ENCODE measurements around the gene ASTN2. TPM values are rescaled to one million over a fixed set of nuclear protein-coding genes. Genes with fewer than 3 reads are reported as not detected.
A peak's percentile ranks its signal among the peaks of the same experiment; 100 is the strongest.

ASTN2 gene
- polyA plus RNA-seq, 3 donors: 15.1 to 17.1 (median 15.6) TPM

DNA sequence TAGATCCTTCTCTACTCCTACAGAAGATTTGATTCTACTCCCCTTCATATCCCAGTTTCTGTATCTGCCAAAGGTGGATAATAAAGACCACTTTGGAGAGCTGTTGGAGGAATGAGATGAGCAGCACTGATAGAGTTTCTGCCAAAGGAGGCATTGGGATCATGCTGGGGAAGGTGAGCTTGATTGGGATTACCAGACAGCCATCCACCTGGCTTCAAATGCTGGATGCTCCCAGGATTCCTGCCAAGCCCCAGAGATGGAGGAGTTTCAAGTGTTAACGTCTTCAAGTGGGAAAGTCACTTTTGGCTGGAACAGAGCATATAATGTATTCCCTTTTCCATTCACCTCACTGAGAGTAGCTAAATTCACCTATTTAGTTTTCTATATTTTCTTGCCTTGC, 379.3 kb downstream of the ASTN2 start:
- no peak for DNase-seq (ENCODE audit: low read depth in 3 of 3, low spot score in 2 of 3)

DNA sequence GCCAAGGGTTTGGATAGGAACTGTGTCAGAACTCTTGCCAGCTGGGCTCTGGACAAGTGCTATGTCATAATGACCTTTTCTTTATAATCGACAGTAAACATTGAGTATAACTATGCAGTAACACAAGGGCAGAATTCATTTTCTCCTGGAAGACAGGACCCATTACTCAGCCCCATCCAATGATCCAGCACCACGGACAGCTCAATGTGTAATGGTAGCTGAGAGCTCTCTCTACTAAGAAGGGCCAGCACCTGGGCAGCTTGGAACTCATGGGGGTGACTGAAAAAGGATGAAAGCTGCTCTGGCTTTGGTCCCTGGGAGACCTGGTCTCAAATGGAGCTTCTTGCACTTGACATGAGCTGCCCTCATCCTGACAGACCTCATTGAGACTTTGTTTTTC, 380.0 kb downstream of the ASTN2 start:
- peak in 1 of 3 donors; percentile 16 for DNase-seq (ENCODE audit: low read depth in 3 of 3, low spot score in 2 of 3)

DNA sequence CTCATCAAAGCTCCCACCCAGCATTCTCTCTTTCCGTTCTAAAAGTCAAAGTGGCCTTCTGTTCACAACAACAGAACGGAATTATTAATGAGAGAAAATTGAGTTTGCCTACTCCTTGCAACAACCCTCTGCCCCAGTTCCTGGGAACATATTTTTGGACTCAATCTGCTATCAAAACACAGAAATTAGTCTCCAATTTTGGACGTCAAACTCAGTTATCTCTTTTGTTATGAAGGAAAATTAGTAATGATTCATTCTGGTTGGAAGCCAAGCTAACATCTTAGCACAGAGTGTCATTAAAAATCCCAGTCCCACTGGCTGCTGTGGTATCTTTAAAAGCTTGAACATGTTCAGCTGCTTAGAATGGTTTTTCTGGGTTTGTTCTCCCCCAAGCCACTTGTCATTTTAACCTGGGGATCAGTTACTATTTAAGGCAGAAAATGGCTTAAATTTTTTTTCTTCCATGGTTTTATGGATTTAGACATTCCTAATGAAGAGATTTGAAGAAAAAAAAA, 384.5 kb downstream of the ASTN2 start:
- no peak for DNase-seq (ENCODE audit: low read depth in 3 of 3, low spot score in 2 of 3)

DNA sequence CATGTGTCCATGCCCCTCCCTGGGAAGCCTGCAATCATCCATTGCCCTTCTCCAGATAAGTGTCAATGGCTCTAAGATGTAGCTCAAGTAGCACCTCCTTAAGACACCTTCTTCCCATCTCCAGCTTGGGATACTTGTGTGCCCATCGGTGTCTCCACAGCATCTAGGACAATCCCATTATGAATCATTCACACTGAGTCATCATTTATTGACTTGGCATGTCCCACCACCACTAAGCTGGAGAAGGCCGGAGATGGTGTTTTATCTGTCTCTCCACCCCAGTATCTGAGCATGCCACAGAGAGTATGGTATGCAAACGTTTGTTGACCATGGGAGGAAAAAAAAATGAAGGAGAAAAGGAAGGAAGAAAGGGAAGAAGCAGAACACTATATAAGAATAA, 385.5 kb downstream of the ASTN2 start:
- no peak for DNase-seq (ENCODE audit: low read depth in 3 of 3, low spot score in 2 of 3)

DNA sequence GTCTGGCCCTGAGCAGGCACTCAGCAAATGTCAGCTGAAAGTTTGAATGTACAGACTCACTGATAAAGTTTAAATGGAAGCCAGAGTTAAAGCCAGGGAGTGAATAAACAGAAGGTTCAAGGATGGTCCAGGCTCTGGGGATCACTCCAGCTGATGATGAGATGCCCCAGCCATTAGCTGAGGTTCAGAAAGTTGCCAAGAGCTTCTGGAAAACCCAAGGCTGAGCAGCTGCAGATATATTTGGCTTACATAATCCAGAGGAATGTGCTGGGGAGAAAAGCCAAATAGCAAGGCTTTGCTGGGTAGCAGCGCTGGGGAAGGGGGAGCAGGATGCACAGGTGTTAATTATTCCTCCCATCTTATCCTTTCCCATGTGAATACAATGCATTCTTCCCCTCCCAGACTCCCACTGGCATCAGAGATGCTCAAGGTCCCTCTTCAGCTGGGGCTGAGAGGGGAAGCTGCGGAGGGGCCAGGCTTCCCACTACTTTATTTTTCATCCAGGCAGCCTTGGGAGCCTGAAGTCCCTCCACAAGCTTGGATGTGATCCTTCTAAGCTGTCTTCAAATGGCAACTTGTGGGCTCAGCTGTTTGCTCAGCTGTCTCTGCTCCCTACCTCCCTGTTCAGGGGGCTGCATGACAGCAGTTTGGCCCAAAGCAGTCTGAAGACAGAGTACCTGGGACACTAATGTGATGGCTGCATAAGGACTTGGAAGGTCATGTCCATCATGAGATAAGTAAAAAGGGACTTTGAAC, 386.6 kb downstream of the ASTN2 start:
- no peak for DNase-seq (ENCODE audit: low read depth in 3 of 3, low spot score in 2 of 3)

DNA sequence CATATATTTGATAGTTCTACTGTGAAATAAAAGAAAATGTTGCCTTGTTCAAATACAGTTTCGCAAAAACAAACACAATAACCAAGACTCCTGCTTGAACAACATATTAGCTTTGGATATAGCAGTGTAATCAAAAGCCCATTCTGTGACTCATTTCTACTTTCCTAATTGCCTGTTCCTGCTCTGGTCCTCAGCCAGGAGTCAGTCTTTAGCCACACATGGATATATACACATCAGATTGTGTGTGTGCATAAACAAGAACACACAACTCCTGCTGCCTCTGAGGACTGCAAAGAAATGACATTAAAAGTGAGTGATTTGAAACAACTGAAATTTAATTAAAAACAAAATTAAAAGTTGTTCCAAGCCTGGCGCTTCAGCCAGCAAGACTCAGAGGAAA, 393.0 kb downstream of the ASTN2 start:
- DNase-seq (ENCODE audit: low read depth in 3 of 3, low spot score in 2 of 3): no peak

DNA sequence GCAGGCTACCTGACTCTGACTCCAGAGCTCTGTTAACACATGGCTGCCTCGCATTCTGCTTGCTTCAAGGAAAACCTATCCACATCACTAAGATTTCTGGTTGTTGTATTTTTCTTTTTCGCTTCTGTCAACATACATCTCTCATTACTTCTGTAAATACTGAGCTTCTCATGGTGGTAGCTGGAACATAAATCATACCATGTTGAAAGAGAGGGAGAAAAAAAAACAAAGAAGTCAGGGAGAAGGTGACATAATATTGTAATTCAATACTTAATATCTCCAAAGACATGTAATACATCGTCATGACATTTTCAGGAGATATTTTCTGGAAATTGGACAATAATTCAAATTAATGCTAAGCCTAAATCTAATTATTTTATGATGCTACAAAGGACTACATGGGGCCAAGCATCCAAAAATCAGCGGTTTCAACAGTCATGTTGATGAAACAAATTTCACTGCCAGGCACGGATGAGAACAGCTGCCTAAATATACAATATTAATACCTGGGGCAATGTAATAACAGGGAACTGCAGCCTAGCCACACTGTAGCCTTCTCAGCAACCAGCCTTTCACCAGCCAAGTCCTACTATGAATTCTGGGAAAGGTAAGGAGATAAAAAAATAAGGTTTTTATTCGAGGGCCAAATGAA, 395.8 kb downstream of the ASTN2 start:
- no peak for DNase-seq (ENCODE audit: low read depth in 3 of 3, low spot score in 2 of 3)

DNA sequence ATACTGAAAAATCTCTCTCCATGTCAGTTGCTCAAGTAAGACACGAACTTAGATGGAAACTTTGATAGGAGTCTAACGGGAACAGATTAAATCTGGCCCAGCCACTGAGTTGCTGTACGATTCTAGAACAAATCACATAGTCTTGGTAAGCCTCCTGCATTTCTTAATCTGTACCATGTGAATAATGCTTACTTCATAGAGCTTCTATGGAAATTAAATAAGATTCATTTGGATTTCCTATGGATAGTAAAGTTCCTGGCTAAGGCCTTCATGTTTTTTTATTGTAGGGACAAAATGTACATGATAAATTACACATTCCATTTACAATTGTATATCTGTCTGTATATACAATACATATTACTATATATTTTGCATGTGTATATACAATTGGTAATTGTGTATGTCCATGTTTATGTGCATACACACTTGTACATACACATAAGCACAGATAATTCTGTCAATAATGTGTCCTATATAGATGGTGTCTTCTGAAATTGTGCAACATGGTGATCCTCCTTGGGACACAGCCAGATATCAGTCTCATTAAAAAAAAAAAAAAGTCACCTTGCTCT, 397.4 kb downstream of the ASTN2 start:
- DNase-seq (ENCODE audit: low read depth in 3 of 3, low spot score in 2 of 3): no peak

DNA sequence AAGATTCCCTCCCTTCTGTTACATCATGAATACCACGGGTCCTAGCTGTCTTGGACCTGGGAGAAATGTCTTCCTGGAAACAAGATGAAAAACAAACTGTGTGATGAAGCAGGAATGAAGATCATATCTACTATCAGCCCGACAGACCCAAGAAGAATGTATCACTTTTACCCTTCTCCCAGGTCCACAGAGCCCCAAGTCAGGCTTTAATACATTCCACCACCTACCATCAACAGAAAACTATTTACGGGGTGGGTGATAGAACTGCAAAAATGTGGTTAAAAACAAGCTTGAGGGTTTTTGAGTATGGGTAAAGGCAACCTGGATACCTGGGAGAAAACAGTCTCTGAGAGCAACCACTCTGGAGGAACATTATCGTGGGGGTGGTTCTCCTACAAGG, 400.8 kb downstream of the ASTN2 start:
- DNase-seq (ENCODE audit: low read depth in 3 of 3, low spot score in 2 of 3): no peak

DNA sequence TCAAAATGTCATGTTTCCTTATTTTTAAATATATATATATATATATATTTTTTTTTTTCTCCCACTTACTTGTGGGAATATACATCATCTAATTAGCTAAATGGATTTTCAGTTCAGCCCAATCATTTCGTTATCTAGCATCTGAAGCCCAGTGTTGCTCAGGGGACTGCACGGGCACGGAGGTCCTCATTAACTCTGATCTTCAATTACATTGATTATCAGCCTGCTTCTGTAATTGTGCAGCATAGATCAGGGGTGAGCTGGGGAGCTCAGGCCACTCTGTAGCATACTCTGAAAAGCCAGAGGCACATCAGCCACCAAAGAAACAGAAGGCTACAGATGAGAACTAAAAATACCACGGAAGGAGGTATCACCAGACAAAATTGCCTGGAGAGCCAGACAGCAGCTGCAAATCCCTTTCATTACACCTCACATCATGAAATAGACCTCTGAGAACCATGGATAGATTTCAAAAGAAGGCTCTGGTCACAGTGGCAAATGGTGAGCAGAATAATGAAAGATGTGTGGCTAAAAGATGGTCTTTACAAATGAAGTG, 401.3 kb downstream of the ASTN2 start:
- no peak for DNase-seq (ENCODE audit: low read depth in 3 of 3, low spot score in 2 of 3)

DNA sequence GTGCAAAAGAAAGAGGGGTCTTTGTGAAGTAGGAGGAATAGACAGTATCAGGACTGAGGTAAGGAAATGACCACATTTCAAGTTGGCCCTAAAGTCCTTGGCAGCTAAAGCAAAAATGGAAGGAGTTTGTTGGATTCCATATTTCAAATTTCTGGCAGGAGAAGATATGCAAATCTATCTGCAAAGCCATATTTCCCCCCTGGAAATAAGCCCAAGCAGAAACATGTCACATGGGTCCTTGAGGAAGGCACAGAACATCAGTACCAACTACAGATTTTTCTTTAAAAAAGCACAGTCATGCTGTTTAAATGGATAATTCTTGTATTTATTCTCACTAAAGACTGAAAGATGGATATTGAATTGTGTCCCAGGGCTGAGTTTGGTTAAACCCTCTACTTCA, 404.8 kb downstream of the ASTN2 start:
- DNase-seq (ENCODE audit: low read depth in 3 of 3, low spot score in 2 of 3): no peak

DNA sequence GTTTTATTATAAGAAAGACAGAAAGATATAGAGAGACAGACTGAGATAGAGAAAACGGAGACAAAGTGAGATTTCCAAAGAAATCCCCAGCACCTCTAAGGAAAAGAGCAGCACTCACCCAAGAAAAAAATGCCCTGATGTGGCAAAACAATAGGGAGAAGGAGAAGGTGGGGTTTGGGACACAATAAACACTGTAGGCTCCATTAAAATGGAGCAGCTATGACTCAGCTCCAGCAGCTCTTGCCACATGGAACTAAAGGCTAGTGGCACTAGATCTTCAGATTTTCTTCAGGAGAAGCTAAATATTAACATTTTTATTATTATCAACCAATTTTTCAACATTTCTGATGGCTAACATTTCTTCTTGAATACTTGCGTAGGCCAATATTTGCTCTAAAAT, 406.0 kb downstream of the ASTN2 start:
- no peak for DNase-seq (ENCODE audit: low read depth in 3 of 3, low spot score in 2 of 3)

DNA sequence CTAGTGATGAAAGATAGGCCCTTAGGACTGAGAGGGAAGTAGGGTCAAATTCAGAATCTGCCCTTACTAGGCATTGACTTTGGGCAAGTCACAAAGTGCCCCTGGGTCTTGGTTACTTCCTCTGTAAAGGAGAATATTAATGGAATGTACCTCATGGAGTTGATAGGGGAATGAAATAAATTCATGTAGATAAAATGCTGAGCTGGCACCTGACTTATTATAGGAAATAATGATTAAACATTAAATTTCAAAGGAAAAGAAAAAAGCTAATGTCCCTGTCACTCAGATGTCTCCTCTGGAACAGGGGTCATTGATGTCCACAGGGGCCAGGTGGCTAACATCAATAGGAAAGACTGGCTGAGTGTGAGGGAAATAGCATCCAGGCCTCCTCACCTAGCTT, 406.4 kb downstream of the ASTN2 start:
- DNase-seq (ENCODE audit: low read depth in 3 of 3, low spot score in 2 of 3): no peak

DNA sequence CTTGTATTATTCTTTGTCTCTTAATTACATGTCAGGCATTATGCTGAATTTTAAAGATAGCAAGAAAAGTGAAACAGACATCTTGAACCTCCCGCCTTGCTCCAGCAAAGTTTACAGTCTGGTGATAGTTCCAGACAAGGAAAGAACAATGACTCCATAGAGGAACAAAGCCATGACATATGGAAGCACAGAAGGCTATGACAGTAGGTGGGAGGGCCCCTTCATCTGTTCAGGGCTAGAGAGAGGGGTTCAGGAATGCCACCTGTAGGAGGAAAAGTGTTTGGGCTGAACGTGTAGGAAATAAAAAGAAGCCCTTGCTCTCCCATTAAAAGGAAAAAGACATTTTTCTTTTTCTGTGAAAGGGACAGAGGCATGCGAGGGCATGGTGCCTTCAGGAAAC, 412.2 kb downstream of the ASTN2 start:
- DNase-seq (ENCODE audit: low read depth in 3 of 3, low spot score in 2 of 3): no peak

DNA sequence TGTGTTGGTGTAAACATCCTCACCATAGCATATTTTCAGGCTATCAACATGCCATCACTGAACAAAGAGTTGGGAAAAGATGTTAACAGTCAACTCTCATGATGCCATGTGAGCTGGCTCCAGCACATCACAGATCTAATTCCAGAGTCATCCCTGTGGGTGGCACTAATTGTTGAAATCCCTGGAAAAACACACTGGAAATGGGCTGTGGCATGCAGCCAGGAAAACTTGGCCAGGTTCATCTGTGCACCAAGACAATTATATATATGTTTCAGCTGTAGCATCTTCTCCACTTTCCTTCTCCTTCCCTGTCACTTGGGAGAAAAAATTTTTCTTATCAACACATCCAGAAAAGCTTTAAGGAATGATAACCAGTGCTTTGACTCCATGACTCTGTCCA, 414.0 kb downstream of the ASTN2 start:
- DNase-seq (ENCODE audit: low read depth in 3 of 3, low spot score in 2 of 3): no peak

DNA sequence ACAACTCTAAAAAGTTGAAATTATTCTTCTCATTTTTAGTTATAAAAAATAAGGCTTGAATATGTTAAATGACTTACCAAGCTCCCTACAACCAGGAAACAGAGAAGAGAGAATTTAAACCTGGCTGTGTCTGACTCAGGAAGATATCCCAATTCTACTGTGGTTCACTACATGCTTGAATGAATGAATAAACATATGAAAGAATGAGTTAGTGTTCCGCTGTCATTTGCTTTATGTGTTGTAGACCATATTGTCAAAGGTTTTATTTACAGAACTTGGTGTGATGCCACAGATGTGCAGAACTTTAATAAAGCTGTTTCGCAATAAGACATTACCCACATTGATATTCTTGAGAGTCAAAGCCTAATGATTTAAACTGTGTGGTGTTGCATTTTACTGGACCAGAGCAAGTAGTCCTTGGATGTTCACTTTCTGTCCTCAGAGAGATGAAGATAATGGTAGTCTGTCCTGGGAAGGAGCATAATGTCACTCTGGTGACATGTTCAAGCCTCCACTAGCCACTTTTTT, 414.6 kb downstream of the ASTN2 start:
- DNase-seq (ENCODE audit: low read depth in 3 of 3, low spot score in 2 of 3): no peak

DNA sequence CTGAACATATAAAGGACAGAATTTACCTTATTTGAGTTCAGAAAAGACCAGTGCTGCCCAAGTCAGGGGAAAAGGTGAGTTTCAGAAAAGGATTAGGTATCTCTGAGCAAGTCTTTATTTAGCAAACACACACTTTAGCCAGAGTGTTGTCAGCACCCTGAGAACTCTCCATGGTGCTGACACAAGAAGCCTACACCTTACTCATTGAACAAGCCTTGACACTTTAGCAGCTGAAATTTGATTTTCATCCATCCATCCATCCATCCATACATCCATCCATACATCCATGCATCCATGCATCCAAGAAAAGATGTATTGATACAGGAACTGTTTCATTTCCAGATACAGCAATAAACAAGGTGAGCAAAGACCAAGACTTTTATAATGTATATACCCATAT, 416.6 kb downstream of the ASTN2 start:
- DNase-seq (ENCODE audit: low read depth in 3 of 3, low spot score in 2 of 3): peak; percentile 14 to 39 (median 29)

DNA sequence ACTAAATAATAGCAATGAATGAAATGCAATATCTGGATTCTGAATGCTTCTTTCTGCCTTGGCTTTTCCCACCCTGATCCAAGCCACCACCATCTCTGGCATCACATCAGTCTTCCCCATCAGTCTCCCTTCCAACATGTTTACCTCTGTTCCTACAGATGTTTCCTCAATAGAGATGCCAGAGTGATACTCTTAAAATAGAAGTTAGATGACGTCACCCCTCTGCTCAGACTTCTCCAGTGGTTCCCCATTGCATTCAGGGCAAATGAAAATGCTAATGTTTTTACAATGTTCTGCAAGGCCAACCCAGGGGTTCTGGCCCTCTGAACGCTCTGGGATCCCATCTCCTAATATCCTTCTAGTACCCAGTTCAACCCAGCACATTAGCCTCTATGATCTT, 422.0 kb downstream of the ASTN2 start:
- DNase-seq (ENCODE audit: low read depth in 3 of 3, low spot score in 2 of 3): no peak

DNA sequence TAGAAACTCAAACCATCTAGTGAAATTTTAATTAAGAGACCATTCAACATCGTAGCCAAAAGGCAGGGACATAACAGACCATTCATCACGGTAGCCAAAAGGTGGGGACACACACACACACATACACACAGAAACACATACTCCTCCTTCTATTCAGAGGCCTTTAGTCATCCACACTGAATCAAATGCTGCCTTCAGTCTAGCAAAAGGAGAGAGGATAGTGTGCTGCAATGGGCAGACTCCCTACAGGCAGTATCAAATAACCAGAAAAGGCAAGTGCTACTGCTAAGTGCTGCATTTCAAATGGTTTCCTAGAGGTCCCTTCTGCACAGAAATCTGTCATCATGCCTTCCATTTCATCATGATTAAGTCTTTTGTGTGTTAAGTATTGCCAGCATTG, 423.8 kb downstream of the ASTN2 start:
- DNase-seq (ENCODE audit: low read depth in 3 of 3, low spot score in 2 of 3): no peak

DNA sequence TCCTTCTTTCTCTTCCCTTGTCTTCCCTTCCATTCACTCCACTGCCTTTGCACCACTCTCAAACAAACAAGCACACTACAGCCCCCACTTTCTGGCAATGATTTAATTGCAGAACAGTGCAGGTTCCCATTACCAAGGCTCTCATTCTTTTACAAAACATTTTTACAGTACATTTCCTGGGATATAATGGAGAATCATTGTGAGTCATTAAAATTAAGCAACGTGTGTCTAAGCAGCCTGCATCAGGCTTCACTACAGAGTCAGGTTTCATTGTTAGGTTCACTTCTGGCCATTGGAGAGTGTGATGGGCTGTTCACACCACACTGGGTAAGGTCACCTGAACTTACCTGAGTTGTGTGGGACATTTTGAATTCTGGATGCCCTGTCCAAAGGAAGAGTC, 424.3 kb downstream of the ASTN2 start:
- DNase-seq (ENCODE audit: low read depth in 3 of 3, low spot score in 2 of 3): no peak

DNA sequence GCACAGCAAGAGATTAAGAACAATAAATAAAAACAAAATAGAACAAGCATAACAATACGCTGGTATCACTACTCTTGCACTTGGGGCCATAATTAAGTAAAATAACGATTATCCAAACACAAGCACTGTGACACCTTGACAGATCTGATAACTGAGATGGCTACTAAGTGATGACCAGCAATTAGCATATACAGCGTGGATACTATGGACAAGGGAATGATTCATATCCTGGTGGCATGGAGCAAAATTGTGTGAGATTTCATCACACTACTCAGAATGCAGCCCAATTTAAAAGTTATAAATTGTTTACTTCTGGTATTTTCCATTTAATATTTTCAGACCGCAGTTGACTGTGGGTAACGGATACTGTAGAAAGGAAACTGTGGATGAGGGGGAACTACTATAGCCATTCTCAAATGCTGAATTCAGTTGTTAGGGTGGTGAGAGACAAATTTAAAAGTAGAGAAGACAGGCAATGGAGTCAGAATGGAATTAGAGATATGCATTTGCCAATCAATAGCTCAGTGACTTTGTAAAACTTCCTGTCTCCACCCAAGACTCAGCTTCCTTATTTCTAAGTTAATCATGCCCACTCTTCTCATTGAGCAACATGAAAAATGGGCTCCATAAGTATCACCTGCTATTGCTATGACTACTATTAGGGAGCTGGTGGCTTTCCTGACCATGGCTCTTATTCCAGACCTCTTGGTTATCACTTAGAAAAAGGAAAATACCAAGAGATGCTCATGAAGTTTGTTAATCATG, 427.0 kb downstream of the ASTN2 start:
- no peak for DNase-seq (ENCODE audit: low read depth in 3 of 3, low spot score in 2 of 3)
